ENCODE data around the gene CA4. TPM values are rescaled to one million over a fixed set of nuclear protein-coding genes. Genes with fewer than 3 reads are reported as not detected.

The CA4 gene
- total and polyA plus RNA-seq, 4 donors = 0.14 to 0.67 (median 0.44) TPM

- TF ChIP-seq FOXA2 (IDR thresholded peaks at IDR 0.05) (no peak), JUND (IDR thresholded peaks at IDR 0.05) (no peak), NR2F2 (IDR thresholded peaks at IDR 0.05) (no peak)
- TF ChIP-seq, protein P1, sequence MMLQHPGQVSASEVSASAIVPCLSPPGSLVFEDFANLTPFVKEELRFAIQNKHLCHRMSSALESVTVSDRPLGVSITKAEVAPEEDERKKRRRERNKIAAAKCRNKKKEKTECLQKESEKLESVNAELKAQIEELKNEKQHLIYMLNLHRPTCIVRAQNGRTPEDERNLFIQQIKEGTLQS (IDR thresholded peaks at IDR 0.05) = no peak
- TF ChIP-seq, protein P2, sequence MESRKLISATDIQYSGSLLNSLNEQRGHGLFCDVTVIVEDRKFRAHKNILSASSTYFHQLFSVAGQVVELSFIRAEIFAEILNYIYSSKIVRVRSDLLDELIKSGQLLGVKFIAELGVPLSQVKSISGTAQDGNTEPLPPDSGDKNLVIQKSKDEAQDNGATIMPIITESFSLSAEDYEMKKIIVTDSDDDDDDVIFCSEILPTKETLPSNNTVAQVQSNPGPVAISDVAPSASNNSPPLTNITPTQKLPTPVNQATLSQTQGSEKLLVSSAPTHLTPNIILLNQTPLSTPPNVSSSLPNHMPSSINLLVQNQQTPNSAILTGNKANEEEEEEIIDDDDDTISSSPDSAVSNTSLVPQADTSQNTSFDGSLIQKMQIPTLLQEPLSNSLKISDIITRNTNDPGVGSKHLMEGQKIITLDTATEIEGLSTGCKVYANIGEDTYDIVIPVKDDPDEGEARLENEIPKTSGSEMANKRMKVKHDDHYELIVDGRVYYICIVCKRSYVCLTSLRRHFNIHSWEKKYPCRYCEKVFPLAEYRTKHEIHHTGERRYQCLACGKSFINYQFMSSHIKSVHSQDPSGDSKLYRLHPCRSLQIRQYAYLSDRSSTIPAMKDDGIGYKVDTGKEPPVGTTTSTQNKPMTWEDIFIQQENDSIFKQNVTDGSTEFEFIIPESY (IDR thresholded peaks at IDR 0.05) = no peak
- peaks cover 0 to 21% (median 12%) of the 10 kb centered on the region in 4 donors for H3K4me1 ChIP-seq (ENCODE audit: control insufficient read depth in 4 of 4, insufficient read depth in 4 of 4, low read length in 3 of 4)
- H3K4me3 ChIP-seq (ENCODE audit: low read depth in 1 of 3, low read length in 3 of 3) = no peak overlapping the region
- H3K27me3 ChIP-seq (ENCODE audit: control insufficient read depth in 4 of 4, insufficient read depth in 4 of 4, low read length in 3 of 4) = peaks cover under 1 to 19% (median 10%) of the 10 kb centered on the region in 4 donors
- no peak overlapping the region for H3K9ac ChIP-seq (ENCODE audit: low read depth in 1 of 2, low read length in 2 of 2)
- DNase-seq (ENCODE audit: low spot score) = no peak
- no peak overlapping the region for H3K27ac ChIP-seq (ENCODE audit: low read depth in 1 of 2, low read length in 2 of 2)
- H3K36me3 ChIP-seq (ENCODE audit: control insufficient read depth in 4 of 4, insufficient read depth in 3 of 4, low read depth in 1 of 4, low read length in 3 of 4) = no peaks in the 10 kb centered on the region
- H3K9me3 ChIP-seq (ENCODE audit: control insufficient read depth in 4 of 4, low read length in 3 of 4) = no peaks in the 10 kb centered on the region
- WGBS = 39% methylated on average over 17 of the region's 17 CpGs
Measured at GRCh38 chr17:60145006-60145935, 4.5 kb upstream of the CA4 start.

DNA sequence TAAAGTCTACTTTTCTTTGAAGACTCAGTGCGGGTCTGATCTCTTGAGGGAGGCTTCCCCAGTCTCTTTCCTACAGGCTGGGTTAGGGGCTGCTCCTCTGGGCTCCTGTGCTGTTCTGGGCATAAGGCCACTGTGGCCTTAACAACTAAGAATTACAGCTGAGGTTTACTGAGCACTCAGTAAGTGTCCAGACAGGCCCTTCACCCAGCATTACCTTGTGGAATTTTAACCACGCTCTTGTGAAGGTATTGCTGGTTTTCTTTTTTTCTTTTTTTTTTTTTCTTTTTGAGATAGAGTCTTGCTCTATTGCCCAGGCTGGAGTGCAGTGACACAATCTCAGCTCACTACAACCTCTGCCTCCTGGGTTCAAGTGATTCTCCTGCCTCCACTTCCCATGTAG is 3.6 kb upstream of the CA4 start:
- H3K9me3 ChIP-seq (ENCODE audit: control insufficient read depth in 4 of 4, low read length in 3 of 4) = no peaks in the 10 kb centered on the region
- H3K27ac ChIP-seq (ENCODE audit: low read depth in 1 of 2, low read length in 2 of 2) = no peak overlapping the region
- DNase-seq (ENCODE audit: low spot score) = no peak
- peaks cover 0 to 14% (median 7%) of the 10 kb centered on the region in 4 donors for H3K27me3 ChIP-seq (ENCODE audit: control insufficient read depth in 4 of 4, insufficient read depth in 4 of 4, low read length in 3 of 4)
- H3K4me3 ChIP-seq (ENCODE audit: low read depth in 1 of 3, low read length in 3 of 3) = no peak overlapping the region
- TF ChIP-seq REST (IDR thresholded peaks at IDR 0.05) = no peak
- no peaks in the 10 kb centered on the region for H3K36me3 ChIP-seq (ENCODE audit: control insufficient read depth in 4 of 4, insufficient read depth in 3 of 4, low read depth in 1 of 4, low read length in 3 of 4)
- 83% methylated on average over 2 of the region's 2 CpGs for WGBS
- H3K9ac ChIP-seq (ENCODE audit: low read depth in 1 of 2, low read length in 2 of 2) = no peak overlapping the region
- peaks cover 1 to 19% (median 10%) of the 10 kb centered on the region in 4 donors for H3K4me1 ChIP-seq (ENCODE audit: control insufficient read depth in 4 of 4, insufficient read depth in 4 of 4, low read length in 3 of 4)

DNA sequence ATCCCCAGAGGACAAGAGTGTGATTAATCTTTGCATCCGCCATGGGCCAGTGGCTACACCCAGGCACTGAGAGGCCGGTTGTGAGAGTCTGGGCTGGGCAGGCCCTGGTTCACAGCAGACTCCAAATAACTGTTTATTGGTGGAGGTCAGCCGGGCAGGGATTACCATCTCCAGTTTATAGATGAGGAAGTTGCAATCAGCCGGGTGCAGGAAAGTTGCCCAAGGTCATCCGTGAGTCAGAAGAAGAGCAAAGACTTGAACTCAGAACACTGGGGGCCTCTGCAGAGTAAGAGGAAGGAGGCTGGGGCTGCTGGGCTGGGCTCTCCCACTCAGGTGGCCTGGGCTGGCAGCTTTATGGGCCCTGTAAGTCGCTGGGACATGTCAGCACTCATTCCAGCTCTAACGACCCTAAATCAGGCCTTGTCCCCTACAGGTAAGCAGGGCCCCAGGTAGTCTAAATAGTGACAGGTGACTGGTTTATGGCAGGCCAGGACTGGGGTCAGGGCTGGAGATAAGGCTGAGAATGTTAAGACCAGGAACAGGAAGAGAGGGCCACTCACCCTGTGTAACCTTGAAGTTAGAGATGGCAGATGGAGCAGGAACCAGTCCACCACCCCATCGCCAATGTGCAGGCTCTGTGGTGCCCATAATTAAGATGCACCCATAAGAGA is 2.1 kb upstream of the CA4 start:
- H3K9me3 ChIP-seq (ENCODE audit: control insufficient read depth in 4 of 4, low read length in 3 of 4) = no peaks in the 10 kb centered on the region
- no peak for DNase-seq (ENCODE audit: low spot score)
- peaks cover 0 to 20% (median 5%) of the 10 kb centered on the region in 4 donors for H3K27me3 ChIP-seq (ENCODE audit: control insufficient read depth in 4 of 4, insufficient read depth in 4 of 4, low read length in 3 of 4)
- no peak overlapping the region for H3K4me3 ChIP-seq (ENCODE audit: low read depth in 1 of 3, low read length in 3 of 3)
- WGBS = 76% methylated on average over 8 of the region's 8 CpGs
- peak overlapping the region in 1 of 2 donors; percentile 25 for H3K27ac ChIP-seq (ENCODE audit: low read depth in 1 of 2, low read length in 2 of 2)
- TF ChIP-seq SP1 (IDR thresholded peaks at IDR 0.05) (no peak), RXRA (IDR thresholded peaks at IDR 0.05) (no peak), HNF4A (conservative IDR thresholded peaks at IDR 0.05) (no peak), YY1 (IDR thresholded peaks at IDR 0.05) (no peak), FOXA1 (IDR thresholded peaks at IDR 0.05) (no peak), FOXA2 (IDR thresholded peaks at IDR 0.05) (no peak)
- TF ChIP-seq, protein P2 (IDR thresholded peaks at IDR 0.05) = no peak
- TF ChIP-seq, protein P1 (IDR thresholded peaks at IDR 0.05) = no peak
- no peak overlapping the region for H3K9ac ChIP-seq (ENCODE audit: low read depth in 1 of 2, low read length in 2 of 2)
- peaks cover 1 to 17% (median 8%) of the 10 kb centered on the region in 4 donors for H3K4me1 ChIP-seq (ENCODE audit: control insufficient read depth in 4 of 4, insufficient read depth in 4 of 4, low read length in 3 of 4)
- no peaks in the 10 kb centered on the region for H3K36me3 ChIP-seq (ENCODE audit: control insufficient read depth in 4 of 4, insufficient read depth in 3 of 4, low read depth in 1 of 4, low read length in 3 of 4)

Data from liver (tissue), 9 donors.